Activated CD8-positive, alpha-beta T cell treated with anti-CD3 and anti-CD28 coated beads for 36 hours (primary cell): ENCODE data around the gene DYSF. TPM values are rescaled to one million over a fixed set of nuclear protein-coding genes. Genes with fewer than 3 reads are reported as not detected.

Source experiments
- ATAC-seq: fragments of 200-7000 bp; cut with Tn5 transposase; one replicate; pipeline ENCODE4 v1.10.0; 2021; ENCODE audit warnings: mild to moderate bottlenecking, moderate library complexity
- CTCF ChIA-PET: fragments of 350-600 bp; sonication (Branson Sonifier 250); formaldehyde crosslinking; loops from one replicate; lab custom pipeline; 2021; ENCODE audit warnings: antibody characterized with exemption; lab: Charles Lee
- POLR2A ChIA-PET: fragments of 350-600 bp; sonication (Branson Sonifier 250); formaldehyde crosslinking; loops from one replicate; lab custom pipeline; 2021; ENCODE audit warnings: antibody characterized with exemption; lab: Charles Lee
- DNase-seq: peaks from one replicate; pipeline ENCODE4 v3.0.0-alpha.2; 2020
- H3K27ac Mint-ChIP-seq: one replicate; pipeline ENCODE4 v1.8.0; 2021; ENCODE audit warnings: mild to moderate bottlenecking, mixed read lengths
- H3K27me3 Mint-ChIP-seq: one replicate; pipeline ENCODE4 v1.8.0; 2021; ENCODE audit warnings: mixed read lengths
- H3K36me3 Mint-ChIP-seq: one replicate; pipeline ENCODE4 v1.8.0; 2021; ENCODE audit warnings: low read depth, mixed read lengths
- H3K4me1 Mint-ChIP-seq: one replicate; pipeline ENCODE4 v1.8.0; 2021; ENCODE audit warnings: low read depth, mixed read lengths
- H3K4me3 Mint-ChIP-seq: one replicate; pipeline ENCODE4 v1.8.0; 2021; ENCODE audit warnings: mild to moderate bottlenecking, moderate library complexity, mixed read lengths
- H3K9me3 Mint-ChIP-seq: one replicate; pipeline ENCODE4 v1.8.0; 2021; ENCODE audit warnings: mixed read lengths
- intact Hi-C: fragments of 100-400 bp; cut with micrococcal nuclease; formaldehyde crosslinking; loops from one replicate; pipeline ENCODE4 v1.10.0; 2022
- total RNA-seq, 2 experiments: library from RNA; stranded (reverse); gene quantifications; one replicate each; pipeline ENCODE4 v1.2.3, GENCODE V29; 2021
- TF ChIP-seq, protein P1 (sequence below): fragments of 200-600 bp; IDR thresholded peaks from one replicate; pipeline ENCODE4 v1.8.0; 2022; ENCODE audit warnings: antibody characterized with exemption, mild to moderate bottlenecking

Gene DYSF
- total RNA-seq, 2 experiments from 2014 or later = 3.5 to 3.8 TPM

- Mint-ChIP-seq H3K9me3 (no peaks in the 10 kb centered on the region), H3K4me3 (no peak overlapping the region), H3K27me3 (no peaks in the 10 kb centered on the region), H3K27ac (no peak overlapping the region), H3K36me3 (no peaks in the 10 kb centered on the region), H3K4me1 (no peaks in the 10 kb centered on the region)
- CTCF ChIA-PET = interaction anchor here (1.5 to 2.1 kb wide), 2 partner anchors 10 to 594 kb away, joined by 6 to 9 read pairs; no protein-coding TSS in a partner anchor
- intact Hi-C loops = no loop called here
- TF ChIP-seq, protein P1, sequence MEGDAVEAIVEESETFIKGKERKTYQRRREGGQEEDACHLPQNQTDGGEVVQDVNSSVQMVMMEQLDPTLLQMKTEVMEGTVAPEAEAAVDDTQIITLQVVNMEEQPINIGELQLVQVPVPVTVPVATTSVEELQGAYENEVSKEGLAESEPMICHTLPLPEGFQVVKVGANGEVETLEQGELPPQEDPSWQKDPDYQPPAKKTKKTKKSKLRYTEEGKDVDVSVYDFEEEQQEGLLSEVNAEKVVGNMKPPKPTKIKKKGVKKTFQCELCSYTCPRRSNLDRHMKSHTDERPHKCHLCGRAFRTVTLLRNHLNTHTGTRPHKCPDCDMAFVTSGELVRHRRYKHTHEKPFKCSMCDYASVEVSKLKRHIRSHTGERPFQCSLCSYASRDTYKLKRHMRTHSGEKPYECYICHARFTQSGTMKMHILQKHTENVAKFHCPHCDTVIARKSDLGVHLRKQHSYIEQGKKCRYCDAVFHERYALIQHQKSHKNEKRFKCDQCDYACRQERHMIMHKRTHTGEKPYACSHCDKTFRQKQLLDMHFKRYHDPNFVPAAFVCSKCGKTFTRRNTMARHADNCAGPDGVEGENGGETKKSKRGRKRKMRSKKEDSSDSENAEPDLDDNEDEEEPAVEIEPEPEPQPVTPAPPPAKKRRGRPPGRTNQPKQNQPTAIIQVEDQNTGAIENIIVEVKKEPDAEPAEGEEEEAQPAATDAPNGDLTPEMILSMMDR = no peak
- ATAC-seq (no peak), DNase-seq (no peak)
- POLR2A ChIA-PET = no interaction called here
These were observed 102.6 kb downstream of the DYSF start for GRCh38 chr2:71555798-71556454.

- Mint-ChIP-seq H3K36me3 (no peaks in the 10 kb centered on the region), H3K4me3 (no peak overlapping the region), H3K27ac (no peak overlapping the region), H3K27me3 (no peaks in the 10 kb centered on the region), H3K4me1 (no peaks in the 10 kb centered on the region), H3K9me3 (no peaks in the 10 kb centered on the region)
- ATAC-seq = no peak
- CTCF ChIA-PET = interaction anchor here (0.8 to 1.5 kb wide), 2 partner anchors 11 to 26 kb away, joined by 3 to 6 read pairs; no protein-coding TSS in a partner anchor
- no peak for DNase-seq
- TF ChIP-seq, protein P1 = no peak
- intact Hi-C loops = no loop called here
- POLR2A ChIA-PET = interaction anchor here (0.9 kb wide), 1 partner anchor 120 kb away, joined by 3 read pairs; no protein-coding TSS in a partner anchor
These were observed 103.4 kb downstream of the DYSF start for GRCh38 chr2:71556692-71557250.

DNA sequence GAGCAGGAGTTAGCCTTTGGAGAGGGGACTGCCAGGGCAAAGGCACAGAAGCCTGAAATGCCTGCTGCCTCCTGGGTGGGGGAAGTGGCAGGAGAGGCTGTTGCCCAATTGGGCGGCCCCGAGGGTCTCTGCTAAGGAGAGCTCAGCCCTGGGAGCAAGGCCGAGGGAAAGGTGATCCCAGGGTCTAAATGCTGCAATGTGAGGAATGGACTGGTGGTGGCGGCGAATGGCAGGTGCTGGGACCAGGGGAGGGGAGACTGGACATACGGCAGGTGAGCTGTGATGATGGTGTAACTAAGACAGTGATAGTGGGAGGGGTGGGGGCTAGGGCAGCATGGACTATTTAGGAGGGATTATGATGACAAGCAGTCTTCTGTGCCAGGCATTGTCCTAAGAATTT lies 104.0 kb downstream of the DYSF start:
- ATAC-seq = no peak
- ChIA-PET CTCF (interaction anchor here (0.8 kb wide), 1 partner anchor 27 kb away, joined by 3 read pairs; no protein-coding TSS in a partner anchor), POLR2A (interaction anchor here (0.9 kb wide), 1 partner anchor 120 kb away, joined by 3 read pairs; no protein-coding TSS in a partner anchor)
- Mint-ChIP-seq H3K9me3 (no peaks in the 10 kb centered on the region), H3K27ac (no peak overlapping the region), H3K36me3 (no peaks in the 10 kb centered on the region), H3K4me3 (no peak overlapping the region), H3K4me1 (no peaks in the 10 kb centered on the region), H3K27me3 (no peaks in the 10 kb centered on the region)
- no peak for DNase-seq
- intact Hi-C loops = no loop called here
- TF ChIP-seq, protein P1 = no peak

DNA sequence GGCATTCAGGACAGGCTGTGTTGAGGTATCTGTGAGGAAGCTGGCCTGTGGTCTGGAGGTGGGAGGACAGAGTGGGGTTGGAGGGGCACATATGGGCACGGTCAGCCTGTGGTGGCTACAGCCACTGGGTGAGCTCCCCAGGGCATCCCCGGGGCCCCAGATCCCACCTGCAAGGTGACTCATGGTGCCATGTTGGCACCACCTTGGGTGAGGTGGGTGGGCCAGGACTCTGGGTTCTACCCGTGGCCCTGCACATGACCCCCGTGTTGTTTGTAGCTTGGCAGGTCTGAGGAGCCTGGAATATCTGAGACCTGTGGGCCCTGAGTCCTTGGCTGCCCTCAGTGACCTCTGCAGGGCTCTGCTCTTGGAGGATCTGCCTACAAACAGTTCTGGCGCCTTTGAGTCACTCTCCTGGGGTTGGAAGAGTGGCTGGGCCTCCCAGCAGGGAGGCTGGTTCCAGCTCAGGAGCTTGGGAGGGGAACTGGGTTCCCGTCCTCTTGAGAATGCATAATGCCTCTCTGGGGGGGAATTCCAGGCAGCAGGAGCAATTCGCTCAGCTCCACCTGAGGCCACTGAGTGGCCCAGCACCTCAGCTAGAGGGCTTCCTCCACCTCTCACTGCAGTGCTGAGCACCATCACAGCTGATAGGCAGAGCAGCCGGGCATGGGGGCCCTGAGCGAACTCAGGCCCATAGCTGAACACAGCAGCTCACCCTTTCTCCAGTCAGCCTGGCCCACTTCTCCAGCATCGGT lies 105.1 kb downstream of the DYSF start:
- H3K36me3 Mint-ChIP-seq = no peaks in the 10 kb centered on the region
- no peak for DNase-seq
- H3K4me3 Mint-ChIP-seq = no peak overlapping the region
- H3K27ac Mint-ChIP-seq = no peak overlapping the region
- intact Hi-C loops = no loop called here
- H3K4me1 Mint-ChIP-seq = no peaks in the 10 kb centered on the region
- TF ChIP-seq, protein P1 = no peak
- ATAC-seq = no peak
- no peaks in the 10 kb centered on the region for H3K9me3 Mint-ChIP-seq
- ChIA-PET POLR2A (no interaction called here), CTCF (interaction anchor here (1.5 kb wide), 1 partner anchor 10 kb away, joined by 5 read pairs; no protein-coding TSS in a partner anchor)
- no peaks in the 10 kb centered on the region for H3K27me3 Mint-ChIP-seq
